ENCODE data around the gene CPM.
A peak's percentile ranks its signal among the peaks of the same experiment; 100 is the strongest.

The CPM gene

DNA sequence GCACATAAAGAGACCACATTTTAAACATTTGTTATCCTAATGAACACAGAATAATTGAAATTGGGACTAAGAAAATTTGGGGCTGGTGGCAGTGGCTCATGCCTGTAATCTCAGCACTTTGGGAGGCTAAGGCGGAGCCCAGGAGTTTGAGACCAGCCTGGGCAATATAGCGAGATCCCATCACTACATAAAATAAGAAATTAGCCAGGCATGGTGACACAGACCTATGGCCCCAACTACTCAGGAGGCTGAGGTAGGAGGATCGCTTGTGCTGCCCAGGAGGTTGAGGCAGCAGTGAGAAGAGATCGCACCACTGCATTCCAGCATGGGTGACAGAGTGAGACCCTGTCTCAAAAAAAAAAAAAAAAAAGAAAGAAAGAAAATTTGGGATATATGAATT lies 59.7 kb downstream of the CPM start:
- DNase-seq = no peak

DNA sequence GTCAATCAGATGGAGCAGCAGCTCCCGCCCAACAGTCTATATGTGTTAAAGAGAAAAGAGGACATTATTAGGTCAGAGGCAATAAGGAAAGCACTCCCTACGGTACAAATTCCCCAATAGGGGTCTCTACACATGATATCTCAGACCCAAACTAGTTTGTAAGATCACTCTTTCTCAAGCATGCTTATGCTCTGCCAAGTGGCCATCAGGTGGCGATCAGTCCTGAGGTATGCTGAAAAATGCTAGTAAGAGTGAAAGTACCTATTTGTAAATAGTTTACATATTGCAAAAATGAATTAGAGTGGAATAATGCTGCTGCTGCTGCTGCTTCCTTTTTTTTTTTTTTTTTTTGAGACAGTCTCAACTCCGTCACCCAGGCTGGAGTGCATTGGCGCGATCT lies 61.0 kb downstream of the CPM start:
- DNase-seq = no peak

DNA sequence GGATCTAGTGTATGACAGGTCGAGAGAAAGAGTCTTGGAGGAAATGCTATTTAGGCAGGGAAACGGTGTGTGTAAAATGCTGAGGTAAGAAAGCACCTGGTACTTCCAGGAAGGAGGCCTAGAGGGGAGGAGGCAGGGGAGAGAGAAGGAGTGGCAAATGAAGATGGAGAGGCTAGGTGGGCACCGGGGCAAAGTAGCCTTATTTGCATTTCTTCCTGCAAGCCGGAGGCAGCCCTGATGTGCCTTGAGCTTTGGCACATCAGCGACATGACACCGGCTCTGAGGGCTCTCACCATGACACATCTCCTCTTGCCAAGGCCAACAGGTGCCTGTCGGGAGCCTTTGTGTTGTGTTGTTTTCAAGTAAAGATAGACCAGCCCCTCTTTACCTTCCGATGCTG lies 61.6 kb downstream of the CPM start:
- no peak for DNase-seq

DNA sequence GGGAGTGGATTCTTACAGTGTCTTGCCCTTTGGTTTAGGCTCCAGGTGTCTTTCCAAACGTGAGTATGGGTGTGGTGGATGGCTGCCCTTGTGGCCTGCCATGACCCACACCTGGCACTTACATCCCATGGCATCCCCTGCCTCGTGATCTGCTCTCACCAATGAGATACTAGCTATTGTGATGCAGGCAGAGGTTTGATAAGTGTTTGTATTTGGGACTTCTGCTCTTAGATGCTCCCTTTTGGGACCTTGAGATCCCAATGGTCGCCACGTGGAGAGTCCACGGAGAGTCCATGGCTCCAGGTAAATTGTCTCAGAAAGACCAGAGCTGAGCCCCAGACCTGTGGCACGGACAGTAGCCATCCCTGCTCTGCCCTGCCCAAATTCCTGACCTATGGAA lies 62.5 kb downstream of the CPM start:
- DNase-seq = no peak

DNA sequence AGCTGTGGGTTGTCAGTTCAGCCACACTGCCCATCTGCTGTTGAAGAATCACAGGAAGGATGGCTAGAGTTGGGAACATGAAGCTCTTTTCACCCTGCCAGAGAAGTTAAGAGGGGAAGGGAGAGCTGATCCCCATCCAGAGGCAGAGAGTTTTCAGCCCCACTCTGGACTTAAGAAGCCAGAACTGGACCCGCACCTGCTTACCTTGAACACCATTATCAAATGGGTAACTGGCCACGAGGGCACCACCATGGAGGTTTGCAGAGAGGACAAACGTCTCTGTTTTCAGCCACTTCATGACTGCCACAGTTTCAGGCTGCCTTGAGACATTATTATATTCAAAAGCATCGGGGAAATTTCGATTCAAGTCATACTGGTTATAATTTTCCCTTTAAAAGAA lies 63.0 kb downstream of the CPM start:
- no peak for DNase-seq

DNA sequence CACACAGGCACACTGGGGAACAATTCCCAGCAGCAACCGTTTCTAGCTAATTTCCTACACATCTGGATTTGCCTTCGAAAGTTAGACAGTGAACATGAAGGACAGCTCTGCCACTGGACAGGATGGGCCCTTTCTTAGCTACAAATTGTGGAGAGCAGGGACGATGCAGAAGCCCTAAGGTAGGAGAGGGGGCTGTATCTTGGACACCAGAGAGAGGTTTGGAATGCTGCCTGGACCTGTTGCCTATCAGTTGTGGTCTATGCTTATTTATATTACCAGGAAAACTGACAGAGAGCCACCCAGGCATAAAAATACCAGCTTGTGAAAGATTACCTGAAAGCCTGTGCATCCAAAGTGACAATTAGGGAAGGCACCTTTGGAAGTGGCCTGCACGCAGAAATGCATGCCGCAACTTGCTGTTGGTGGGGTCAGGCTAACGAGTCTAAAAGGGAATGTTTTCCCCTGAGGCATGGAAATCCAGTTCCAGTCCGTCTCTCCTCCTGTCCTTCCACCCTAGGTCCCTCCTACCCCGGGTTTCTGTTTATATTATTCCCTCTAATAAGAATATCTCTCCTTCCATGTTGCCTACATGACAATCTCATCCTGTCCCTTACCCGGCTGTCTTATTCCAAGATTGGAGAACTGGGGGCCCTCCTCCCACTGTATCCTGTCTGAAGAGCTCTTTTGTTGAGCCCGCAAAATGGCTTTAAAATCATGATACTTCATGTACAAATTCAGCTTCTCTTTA lies 64.8 kb downstream of the CPM start:
- DNase-seq = no peak

DNA sequence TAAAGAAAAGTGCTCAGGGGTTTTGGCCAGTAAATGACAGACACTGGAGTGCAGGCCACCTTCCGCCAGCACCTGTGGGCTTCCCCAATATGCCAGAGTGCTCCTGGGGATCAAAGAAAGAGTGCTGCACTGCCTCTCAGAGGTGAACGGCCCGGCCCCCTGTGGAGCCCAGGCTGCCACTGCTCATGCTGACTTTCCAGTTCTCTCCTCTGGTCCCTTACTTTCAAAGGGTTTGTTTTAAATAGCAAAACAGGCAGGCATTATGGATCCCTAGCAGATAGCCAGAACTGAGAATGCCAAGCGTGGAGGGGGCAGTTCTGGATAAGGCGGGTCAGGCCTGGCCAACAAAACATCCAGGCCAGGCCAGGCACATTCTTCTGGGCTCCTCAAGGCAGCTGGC lies 65.4 kb downstream of the CPM start:
- no peak for DNase-seq

DNA sequence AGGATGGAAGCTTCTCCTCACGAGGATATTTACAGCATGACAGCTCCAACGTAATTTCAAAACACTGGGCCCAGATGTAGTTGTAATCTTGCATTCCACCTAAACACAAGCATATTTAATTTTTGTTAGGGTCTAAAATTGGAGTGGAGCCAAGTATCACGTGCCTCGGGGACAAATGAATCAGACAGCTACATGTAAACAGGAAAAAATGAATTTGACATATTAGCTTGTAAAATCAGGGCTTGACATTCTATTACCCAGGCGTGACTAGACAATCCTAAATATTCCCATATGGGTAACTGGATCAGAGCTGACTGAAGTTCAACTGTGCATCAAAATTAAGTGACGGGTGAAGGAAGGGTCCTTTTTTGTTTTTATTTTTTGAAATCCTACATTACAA lies 66.0 kb downstream of the CPM start:
- DNase-seq = no peak

DNA sequence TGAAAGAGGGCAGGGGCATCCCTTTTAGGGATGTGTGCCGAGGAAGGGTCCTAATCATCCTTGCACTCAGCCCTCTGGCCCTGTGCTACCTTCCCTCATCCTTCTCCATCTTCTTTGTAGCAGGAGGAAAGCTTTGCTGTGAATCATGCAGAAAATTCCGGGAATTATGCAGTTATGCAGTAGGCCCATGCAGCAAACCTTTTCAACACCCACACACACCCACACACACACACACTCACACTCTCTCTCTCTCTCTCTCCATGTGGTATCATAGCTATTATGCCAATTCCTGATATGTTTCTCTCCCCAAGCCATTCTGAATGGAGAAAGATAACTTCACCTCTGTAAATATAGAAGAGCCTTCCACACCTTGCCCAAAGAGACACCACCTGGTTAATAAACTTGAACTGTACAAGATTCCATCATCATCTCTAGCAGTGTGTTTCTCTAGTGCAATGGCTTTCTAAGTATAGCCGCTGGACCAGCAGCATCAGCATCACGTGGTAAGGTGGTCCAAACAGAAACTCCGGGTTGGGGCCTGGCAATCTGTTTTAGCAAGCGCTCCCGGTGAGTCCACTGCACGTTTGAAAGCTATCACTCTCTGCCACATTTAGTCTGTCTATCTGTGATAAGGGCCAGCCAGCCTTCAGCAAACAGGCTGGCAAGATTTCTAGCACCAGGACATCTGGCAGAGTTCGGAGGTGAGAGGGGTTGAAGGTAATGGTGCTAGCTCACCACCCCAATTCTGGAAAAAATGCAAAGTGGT lies 67.4 kb downstream of the CPM start:
- no peak for DNase-seq

DNA sequence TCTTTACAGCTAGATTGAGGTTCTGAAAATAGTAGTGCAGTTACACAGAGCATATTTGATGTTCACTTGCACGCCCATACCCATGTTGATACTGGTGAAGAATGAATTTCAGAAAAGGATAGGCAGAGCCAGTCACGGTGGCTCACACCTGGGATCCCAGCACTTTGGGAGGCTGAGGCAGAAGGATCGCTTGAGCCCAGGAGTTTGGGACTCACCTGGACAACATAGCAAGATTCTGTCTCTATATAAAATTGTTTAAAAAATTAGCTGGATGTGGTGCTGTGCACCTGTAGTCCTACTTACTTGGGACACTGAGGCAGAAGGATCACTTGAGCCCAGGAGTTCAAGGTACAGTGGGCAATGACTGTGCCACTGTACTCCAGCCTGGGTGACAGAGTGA lies 68.4 kb downstream of the CPM start:
- no peak for DNase-seq

DNA sequence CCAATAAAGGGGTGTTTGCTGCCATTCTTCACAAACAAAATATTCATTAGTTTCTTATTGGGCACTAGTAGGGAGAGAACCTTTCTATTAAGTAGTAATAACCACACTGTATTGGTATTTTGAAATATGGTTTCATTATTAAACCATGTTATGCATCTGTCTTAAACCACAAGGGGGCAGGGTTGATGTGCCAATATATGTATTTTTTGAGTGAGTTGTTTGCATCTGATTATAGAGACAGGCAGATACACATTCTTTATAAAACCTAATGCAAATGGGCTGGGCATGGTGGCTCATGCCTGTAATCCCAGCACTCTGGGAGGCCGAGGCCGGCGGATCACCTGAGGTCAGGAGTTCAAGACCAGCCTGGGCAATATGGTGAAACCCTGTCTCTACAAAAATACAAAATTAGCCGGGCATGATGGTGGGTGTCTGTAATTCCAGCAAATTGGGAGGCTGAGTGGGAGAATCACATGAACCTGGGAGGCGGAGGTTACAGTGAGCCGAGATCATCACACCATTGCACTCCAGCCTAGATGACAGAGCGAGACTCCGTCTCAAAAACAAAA lies 69.0 kb downstream of the CPM start:
- peak; percentile 1 for DNase-seq

DNA sequence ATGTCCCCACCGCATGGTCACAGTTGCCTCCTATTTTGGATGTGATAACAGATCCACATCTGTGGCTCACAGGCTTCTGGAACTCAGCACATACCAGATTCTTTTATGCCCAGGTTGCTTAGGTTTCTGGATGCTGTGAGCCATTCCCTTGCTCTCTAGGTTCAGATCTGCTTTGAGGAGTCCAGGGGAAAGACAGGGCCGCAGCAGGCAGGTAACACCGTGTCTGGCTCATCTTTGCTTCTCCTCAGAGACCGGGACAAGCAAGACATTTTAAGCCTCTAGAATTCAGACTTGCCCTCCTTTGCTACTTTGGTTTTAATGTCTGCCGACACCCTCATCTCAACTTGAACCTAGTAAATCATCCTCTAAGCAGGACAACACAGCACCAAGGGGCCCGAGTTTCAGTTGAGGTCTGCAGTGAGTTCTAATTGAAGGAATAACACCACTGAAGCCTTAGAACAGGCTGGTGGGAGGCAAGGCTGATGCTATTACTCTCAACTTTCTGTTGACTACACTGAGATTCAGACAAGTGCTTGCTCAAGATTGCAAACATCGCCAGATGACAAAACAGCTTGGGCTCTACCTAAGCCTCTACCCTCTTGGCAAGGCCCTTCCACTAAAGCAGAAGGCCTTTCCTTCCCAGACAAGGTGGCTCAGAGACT lies 69.7 kb downstream of the CPM start:
- DNase-seq = no peak

DNA sequence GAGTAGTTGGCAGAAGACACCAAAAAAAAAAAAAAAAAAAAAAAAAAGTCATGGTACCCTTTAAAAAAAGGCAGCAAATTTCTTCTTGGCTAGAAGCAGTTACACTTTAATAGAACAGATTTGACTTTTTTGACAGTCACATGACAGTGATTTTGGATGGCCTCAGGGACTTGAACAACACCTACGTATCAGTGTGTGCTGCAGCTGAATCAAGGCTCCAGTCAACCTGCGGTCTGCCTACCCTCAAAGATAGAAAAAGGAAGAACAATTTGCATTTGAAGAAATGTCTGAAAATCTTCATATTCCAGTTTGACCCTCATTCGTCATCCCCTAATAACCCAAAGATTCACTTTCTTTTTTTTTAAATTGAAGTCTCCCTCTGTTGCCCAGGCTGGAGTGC lies 71.1 kb downstream of the CPM start:
- no peak for DNase-seq

DNA sequence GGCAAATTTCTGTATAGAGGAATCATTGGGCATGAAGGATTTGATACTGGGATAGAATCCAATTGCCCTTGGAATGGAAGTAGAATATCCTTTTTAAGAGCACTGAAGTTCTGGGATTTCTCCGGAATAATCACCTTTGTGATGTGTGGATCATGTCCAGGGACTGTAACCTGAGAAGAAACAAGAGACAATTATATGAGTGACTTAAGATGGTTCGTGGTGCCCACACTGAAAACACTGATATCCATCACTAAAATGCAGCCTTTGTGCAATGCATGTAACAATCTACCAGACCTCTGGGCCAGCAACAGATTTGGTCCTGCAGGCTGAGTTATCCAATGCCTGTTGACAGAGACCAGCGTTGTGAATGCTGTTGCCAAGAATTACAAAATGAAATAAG lies 76.5 kb downstream of the CPM start:
- DNase-seq = no peak

DNA sequence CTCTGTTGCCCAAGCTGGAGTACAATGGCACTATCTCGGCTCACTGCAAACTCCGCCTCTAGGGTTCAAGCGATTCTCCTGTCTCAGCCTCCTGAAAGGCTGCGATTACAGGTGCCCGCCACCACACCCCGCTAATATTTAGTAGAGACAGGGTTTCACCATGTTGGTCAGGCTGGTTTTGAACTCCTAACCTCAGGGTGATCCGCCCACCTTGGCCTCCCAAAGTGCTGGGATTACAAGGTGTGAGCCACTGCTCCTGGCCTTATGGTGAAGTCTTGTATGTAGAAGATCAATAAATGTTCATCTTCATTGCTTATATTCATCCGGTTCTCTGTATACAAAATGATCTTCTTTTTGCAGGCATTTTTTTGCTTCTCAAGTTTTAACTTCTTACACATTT lies 77.2 kb downstream of the CPM start:
- no peak for DNase-seq

DNA sequence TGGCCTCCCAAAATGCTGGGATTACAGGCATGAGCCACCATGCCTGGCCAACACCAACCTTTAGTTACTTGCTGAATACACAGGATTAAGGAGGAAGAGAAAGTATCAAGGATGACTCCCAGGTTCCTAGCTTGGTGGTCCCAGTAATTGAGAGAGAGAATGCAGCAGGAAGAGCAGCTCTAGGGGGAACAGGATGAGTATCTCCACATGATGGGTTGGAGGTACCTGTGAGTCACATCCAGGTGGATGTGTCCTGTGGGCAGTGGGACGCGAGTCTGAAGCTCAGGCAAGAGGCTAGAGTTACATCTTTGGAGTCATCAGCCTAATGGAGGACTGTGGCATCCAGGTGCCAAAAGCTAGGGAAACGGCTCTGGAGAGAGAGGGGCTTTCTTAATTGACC lies 77.9 kb downstream of the CPM start:
- DNase-seq = no peak

DNA sequence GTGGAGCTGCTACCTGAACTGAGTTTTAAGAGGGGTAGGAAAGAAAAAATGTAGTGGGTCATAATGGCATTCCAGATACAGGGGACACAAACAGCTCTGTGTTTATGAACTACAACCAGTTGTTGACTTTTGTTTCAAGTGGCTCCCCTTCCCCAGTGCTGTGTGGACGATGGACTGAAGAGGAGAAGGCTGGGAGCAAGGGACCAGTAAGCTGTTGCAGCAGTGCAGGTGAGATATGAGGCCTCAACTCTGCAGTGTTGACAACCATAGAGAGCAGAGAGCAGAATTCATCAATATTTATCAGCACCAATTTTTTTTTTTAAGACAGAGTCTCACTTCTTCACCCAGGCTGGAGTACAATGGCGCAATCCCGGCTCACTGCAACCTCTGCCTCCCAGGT lies 78.4 kb downstream of the CPM start:
- no peak for DNase-seq

DNA sequence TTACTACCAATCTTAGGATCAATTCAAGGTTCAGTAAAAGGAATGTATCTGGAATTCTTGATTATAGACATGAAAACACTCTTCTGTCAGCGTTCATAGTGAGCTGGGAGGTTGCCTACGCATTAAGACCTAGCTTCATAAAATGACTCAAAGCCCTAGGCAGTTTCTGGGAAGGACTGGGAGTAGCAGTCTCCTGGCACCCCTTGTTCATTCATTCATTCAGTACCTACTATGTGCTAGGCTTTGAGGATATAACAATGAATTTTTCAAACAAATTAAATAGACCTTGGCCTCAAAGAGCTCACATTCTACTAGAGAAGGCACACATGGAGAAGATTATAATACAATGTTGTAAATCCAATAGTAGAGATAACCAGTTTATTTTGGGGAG lies 78.9 kb downstream of the CPM start:
- DNase-seq = no peak

DNA sequence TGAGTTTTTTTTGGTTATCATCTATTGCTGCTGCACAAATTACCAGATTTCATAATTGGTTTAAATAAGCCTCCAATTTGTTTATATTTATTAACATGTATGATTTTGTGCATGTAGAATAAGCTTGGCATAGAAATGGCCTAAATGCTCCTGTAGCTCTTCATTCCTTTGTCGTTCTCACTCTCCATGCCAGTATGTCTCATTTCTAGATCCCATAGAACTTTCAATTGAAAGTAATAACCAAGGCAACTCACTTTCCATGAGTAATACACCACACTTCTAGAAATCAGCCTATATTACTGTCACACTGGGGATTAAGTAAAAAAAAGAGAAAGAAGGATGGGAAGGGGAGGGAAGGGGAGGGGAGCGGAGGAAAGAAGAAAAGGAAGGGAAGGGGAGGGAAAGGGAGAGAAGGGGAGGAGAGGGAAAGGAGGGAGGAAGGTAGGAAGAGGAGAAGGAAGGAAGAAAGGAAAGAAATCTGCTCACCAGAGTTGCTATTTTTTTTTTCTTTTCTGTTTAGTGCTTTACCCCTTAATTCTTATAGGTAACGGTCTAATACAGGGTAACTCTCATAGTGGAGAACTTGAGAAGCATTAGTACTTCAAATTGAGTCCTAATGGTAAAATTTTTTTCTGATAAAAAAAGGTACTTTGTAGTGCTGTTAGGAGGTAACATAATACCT lies 79.4 kb downstream of the CPM start:
- DNase-seq = no peak

DNA sequence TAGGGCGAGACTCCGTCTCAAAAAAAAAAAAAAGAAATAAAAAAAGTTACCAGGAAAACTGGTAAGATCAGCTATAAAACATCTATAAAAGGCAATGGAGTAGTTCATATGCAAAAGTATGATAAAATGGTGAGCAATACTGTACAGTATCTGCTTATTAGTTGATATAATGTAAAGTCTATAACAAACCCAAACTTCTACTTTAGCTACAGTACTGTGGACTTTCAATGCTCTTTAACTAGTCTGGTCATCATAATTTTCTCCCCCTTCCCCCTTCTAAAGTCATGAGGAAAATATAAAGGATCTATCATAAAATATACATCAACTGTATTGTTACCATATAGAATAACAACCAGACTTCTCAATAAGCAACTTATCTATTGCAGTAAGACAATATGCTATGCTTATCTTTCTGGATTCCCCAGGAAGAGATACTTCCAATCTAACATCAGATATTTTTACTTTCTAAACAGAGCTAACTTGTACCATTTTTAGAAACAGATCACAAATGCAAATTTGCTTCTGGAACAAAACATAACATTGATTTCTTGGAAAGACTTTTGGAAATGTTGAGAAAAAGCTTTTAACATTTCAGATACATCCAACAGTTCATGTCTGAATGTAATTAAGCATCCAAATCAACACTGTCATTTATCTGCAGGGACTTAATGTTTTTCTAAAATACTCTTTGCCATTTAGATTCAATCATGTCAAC lies 81.2 kb downstream of the CPM start:
- DNase-seq = no peak

DNA sequence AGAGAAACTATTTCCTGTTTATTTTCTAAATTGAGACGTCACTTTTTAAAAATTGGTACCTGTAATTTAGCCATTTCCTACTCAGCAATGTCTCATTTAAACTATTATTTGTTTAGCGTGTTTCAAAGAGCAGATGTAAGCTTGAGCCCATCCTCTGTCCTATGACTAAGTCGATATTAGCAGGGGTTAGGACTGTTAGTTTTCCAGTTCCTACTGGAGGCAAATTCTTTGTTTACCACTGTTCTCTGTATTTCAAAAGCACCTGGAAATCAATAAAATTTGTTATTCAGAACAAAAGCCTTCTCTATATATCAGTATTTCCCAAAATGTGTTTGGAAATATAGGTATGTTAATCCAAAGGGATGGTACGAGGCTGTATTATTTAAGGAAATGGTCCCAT lies 82.6 kb downstream of the CPM start:
- DNase-seq = no peak

DNA sequence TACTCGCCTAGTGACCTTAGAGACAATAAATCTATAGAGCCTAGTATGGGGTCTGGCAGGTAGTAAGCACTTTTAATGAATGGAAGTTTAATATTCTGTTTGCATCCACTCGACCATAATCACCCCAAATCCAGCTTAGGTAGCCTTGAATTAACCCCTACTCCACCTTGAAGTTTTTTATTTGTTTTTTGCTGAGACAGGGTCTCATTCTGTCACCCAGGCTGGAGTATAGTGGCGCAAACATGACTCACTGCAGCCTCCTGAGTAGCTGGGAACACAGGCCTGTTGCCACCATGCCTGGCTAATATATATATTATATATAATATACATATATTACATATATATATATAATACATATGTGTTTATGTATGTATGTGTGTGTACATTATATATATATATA lies 86.2 kb downstream of the CPM start:
- DNase-seq = no peak

All from SHP77 treated with DMSO at 0.1 percent for 48 hours (cell line).